Measurements from ENCODE around the gene TYW5.

The TYW5 gene

DNA sequence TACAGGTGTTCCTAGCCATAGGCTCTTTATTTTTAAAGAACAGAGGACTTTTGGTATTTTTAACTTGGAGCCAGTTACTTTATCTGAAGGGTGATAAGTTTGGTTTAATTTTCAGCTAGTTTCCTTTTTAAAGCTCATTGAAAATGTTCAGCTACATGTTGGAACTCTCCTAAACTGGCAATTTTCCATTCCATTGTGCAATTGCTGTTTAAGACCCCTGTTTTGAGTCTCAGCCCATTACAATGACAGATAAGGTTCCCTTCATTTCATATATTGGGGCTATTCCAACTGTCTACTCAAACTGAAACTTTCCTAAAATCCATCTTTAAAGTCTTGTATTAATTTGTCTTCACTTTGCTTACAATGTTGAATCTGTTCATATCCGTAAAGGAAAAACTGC, 11.7 kb upstream of the TYW5 start:
- no peaks in the 10 kb centered on the region for H3K9me3 ChIP-seq (ENCODE audit: control insufficient read depth, insufficient read depth, low read length)
- no peak for TF ChIP-seq EZH2phosphoT487 (IDR thresholded peaks at IDR 0.05; ENCODE audit: borderline replicate concordance, low read length)
- TF ChIP-seq, protein P1, sequence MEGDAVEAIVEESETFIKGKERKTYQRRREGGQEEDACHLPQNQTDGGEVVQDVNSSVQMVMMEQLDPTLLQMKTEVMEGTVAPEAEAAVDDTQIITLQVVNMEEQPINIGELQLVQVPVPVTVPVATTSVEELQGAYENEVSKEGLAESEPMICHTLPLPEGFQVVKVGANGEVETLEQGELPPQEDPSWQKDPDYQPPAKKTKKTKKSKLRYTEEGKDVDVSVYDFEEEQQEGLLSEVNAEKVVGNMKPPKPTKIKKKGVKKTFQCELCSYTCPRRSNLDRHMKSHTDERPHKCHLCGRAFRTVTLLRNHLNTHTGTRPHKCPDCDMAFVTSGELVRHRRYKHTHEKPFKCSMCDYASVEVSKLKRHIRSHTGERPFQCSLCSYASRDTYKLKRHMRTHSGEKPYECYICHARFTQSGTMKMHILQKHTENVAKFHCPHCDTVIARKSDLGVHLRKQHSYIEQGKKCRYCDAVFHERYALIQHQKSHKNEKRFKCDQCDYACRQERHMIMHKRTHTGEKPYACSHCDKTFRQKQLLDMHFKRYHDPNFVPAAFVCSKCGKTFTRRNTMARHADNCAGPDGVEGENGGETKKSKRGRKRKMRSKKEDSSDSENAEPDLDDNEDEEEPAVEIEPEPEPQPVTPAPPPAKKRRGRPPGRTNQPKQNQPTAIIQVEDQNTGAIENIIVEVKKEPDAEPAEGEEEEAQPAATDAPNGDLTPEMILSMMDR (IDR thresholded peaks at IDR 0.05; ENCODE audit: low read depth, low read length, poor library complexity, severe bottlenecking) = no peak
- H3K4me1 ChIP-seq (ENCODE audit: control insufficient read depth, low read length) = no peaks in the 10 kb centered on the region
- H3K4me2 ChIP-seq (ENCODE audit: low read length) = no peak overlapping the region
- H3K27me3 ChIP-seq (ENCODE audit: control insufficient read depth, low read length) = no peaks in the 10 kb centered on the region
- H3K9me2 ChIP-seq (replicated peaks; ENCODE audit: control insufficient read depth, low read length) = no peaks in the 10 kb centered on the region
- H3K36me3 ChIP-seq (ENCODE audit: control insufficient read depth, low read length) = peaks cover 48% of the 10 kb centered on the region
- no peak overlapping the region for H3K4me3 ChIP-seq (ENCODE audit: low read length)
- no peaks in the 10 kb centered on the region for H4K20me1 ChIP-seq (ENCODE audit: control insufficient read depth, insufficient read depth, low read depth, low read length)
- no peaks in the 10 kb centered on the region for H3K79me2 ChIP-seq (ENCODE audit: control insufficient read depth, low read length)
- H3F3A ChIP-seq (ENCODE audit: control insufficient read depth, insufficient read depth) = no peaks in the 10 kb centered on the region
- no peak overlapping the region for H3K27ac ChIP-seq (ENCODE audit: low read depth, low read length)

GRCh38 chr2:199966405-199966804, 11.1 kb upstream of the TYW5 start:
- H3K9me3 ChIP-seq (ENCODE audit: control insufficient read depth, insufficient read depth, low read length) = no peaks in the 10 kb centered on the region
- peaks cover 54% of the 10 kb centered on the region for H3K36me3 ChIP-seq (ENCODE audit: control insufficient read depth, low read length)

GRCh38 chr2:199962203-199962602, 6.9 kb upstream of the TYW5 start:
- Histone ChIP-seq H3K9me2 (replicated peaks; ENCODE audit: control insufficient read depth, low read length) (no peaks in the 10 kb centered on the region), H3K79me2 (ENCODE audit: control insufficient read depth, low read length) (peaks cover 16% of the 10 kb centered on the region), H3K4me1 (ENCODE audit: control insufficient read depth, low read length) (peaks cover 4% of the 10 kb centered on the region), H3K27ac (ENCODE audit: low read depth, low read length) (no peak overlapping the region), H3K4me3 (ENCODE audit: low read length) (no peak overlapping the region), H3K36me3 (ENCODE audit: control insufficient read depth, low read length) (peaks cover 80% of the 10 kb centered on the region), H3K9me3 (ENCODE audit: control insufficient read depth, insufficient read depth, low read length) (no peaks in the 10 kb centered on the region), H3K4me2 (ENCODE audit: low read length) (no peak overlapping the region), H3F3A (ENCODE audit: control insufficient read depth, insufficient read depth) (no peaks in the 10 kb centered on the region), H4K20me1 (ENCODE audit: control insufficient read depth, insufficient read depth, low read depth, low read length) (no peaks in the 10 kb centered on the region), H3K27me3 (ENCODE audit: control insufficient read depth, low read length) (no peaks in the 10 kb centered on the region)
- TF ChIP-seq, protein P1 (IDR thresholded peaks at IDR 0.05; ENCODE audit: low read depth, low read length, poor library complexity, severe bottlenecking) = no peak
- TF ChIP-seq EZH2phosphoT487 (IDR thresholded peaks at IDR 0.05; ENCODE audit: borderline replicate concordance, low read length) = no peak

More at GRCh38 chr2:199966405-199966804, 11.1 kb upstream of the TYW5 start:
- H3K27me3 ChIP-seq (ENCODE audit: control insufficient read depth, low read length) = no peaks in the 10 kb centered on the region
- no peaks in the 10 kb centered on the region for H3K4me1 ChIP-seq (ENCODE audit: control insufficient read depth, low read length)
- no peaks in the 10 kb centered on the region for H3F3A ChIP-seq (ENCODE audit: control insufficient read depth, insufficient read depth)
- no peaks in the 10 kb centered on the region for H4K20me1 ChIP-seq (ENCODE audit: control insufficient read depth, insufficient read depth, low read depth, low read length)
- H3K4me3 ChIP-seq (ENCODE audit: low read length) = no peak overlapping the region
- H3K4me2 ChIP-seq (ENCODE audit: low read length) = no peak overlapping the region
- H3K27ac ChIP-seq (ENCODE audit: low read depth, low read length) = no peak overlapping the region
- H3K9me2 ChIP-seq (replicated peaks; ENCODE audit: control insufficient read depth, low read length) = no peaks in the 10 kb centered on the region
- TF ChIP-seq, protein P1 (IDR thresholded peaks at IDR 0.05; ENCODE audit: low read depth, low read length, poor library complexity, severe bottlenecking) = no peak
- no peak for TF ChIP-seq EZH2phosphoT487 (IDR thresholded peaks at IDR 0.05; ENCODE audit: borderline replicate concordance, low read length)
- H3K79me2 ChIP-seq (ENCODE audit: control insufficient read depth, low read length) = no peaks in the 10 kb centered on the region
